Measurements from ENCODE around the gene RAB3GAP2. TPM values are rescaled to one million over a fixed set of nuclear protein-coding genes. Genes with fewer than 3 reads are reported as not detected.

The RAB3GAP2 gene
- total RNA-seq, 1 donor from 2014 or later: 48.8 TPM

Small RNAs within 50 kb of the gene (microRNA-seq; reads per million reads assigned to microRNA genes)
- gene MIR194-1 (ENCODE audit: borderline number of aligned reads): 58.1 reads per million, percentile 38 among the genes with 10 or more reads in this experiment
- gene MIR215 (ENCODE audit: borderline number of aligned reads): 51.6 reads per million, percentile 37 among the genes with 10 or more reads in this experiment
- gene MIR664A (ENCODE audit: borderline number of aligned reads): 363 reads per million, percentile 68 among the genes with 10 or more reads in this experiment

Other genes with a start within 250 kb of the RAB3GAP2 start
- gene EPRS1, start 225.9 kb downstream of the RAB3GAP2 start, total RNA-seq: 108 TPM
- 22.1 TPM for gene BPNT1, start 182.7 kb downstream of the RAB3GAP2 start, total RNA-seq
- 78.5 TPM for gene IARS2, start 178.3 kb downstream of the RAB3GAP2 start, total RNA-seq

Measured in mesenteric fat pad (tissue), 1 donor.